GM15510 (cell line): ENCODE results near the gene GJB5.

Source experiments
- POLR2A ChIP-seq: IDR thresholded peaks from 3 replicates; pipeline ENCODE4 v1.6.1; 2011; ENCODE audit warnings: borderline replicate concordance; ENCODE audit not compliant: insufficient read length; ENCODE audit errors: extremely low read depth

The GJB5 gene

DNA sequence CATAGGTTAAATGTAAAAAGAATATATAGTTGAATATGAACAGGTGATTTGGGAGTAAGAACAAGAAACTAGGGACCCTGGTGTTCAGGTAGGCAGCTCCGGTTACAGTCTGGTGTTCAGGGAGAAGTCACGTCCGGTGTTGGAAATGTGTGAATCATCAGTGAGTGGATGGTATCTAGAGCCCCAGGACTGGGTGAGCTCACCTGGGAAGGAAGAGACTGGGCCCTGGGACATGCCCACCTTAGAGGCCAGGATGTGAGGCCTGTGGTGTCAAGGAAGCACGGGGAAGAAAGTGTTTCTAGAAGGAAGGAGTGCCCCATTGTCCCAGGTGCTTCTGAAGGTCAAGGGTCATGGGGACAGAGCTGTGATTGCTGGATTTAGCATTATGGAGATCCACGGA, 24.7 kb downstream of the GJB5 start:
- no peak for TF ChIP-seq POLR2A

DNA sequence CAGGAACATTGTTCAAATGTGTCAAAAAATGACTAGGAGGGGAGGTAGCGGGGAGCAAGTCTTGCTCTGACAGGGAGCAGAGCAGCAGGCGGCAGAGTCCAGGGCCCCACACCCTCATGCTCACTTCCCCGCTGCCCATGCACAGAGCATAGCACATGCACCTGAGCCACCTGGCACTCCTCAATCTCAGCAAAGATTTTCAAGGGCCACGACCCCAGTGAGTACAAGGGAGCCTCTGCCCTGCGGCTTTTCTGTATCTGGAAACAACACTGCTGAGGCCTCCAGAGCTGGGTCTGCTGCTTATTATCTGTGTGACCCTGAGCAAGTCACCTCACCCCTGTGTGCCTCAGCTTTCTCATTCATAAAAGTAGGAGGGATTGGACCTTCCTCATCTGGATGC, 25.1 kb downstream of the GJB5 start:
- TF ChIP-seq POLR2A: no peak

DNA sequence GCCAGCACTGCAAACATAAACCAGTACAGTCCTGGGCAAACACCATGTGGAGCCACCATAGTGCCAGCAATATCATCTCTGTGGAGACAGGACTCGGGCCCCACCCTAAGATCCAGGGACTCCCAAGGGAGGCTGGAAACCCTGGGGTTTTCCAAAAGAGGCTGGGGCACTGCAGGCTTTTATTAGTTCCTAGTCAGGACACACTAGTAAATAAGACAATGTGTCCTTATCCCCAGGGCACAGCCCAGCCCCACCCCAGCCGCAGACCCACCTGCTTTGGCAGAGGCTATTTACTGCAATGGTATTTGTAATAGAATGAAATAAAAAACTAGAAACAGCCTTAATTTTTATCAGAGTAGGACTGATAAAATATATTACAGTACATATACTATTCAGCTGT, 25.7 kb downstream of the GJB5 start:
- no peak for TF ChIP-seq POLR2A

DNA sequence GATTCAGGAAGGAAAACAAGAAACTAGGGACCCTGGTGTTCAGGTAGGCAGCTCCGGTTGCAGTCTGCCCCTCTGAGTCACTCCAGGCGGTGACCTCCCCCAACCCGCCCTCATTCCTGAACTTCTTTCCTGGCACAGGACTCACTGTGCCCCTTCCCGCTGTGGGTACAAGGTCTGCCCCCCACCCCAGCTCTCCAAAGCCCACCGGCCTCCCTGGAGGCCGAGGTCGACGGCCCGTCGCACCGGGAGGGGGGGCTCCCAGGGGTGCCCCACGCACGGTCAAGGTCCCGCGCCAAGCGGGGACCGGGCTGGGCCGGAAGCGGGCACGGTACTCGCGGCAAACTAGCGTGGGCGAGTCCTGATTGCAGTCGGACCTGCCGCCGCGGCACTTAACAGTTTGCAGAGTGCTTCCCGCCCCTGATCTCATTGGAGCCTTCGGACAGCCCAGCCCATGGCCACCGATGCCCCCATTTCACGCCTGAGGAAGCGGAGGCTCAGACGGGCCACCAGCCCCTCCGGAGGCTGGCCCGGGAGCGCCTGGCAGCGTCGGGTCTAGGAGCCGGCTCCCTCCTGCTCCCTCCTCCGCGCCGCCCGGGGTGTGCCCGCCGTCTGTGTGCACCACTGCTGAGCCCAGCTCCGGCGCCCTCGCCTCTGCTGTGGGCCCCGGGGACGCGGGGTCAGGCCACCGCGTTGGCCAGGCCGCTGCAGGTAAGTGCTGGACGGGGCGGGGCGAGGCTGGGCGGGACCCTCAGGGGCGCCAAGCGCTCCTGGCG, 26.4 kb downstream of the GJB5 start, which contains the start of gene GJB3:
GJB3 (plus strand) TSS at position 144 of the 773 bp plus-strand sequence. CDS start 3,549 bp downstream, outside the sequence.
- TF ChIP-seq POLR2A: no peak

DNA sequence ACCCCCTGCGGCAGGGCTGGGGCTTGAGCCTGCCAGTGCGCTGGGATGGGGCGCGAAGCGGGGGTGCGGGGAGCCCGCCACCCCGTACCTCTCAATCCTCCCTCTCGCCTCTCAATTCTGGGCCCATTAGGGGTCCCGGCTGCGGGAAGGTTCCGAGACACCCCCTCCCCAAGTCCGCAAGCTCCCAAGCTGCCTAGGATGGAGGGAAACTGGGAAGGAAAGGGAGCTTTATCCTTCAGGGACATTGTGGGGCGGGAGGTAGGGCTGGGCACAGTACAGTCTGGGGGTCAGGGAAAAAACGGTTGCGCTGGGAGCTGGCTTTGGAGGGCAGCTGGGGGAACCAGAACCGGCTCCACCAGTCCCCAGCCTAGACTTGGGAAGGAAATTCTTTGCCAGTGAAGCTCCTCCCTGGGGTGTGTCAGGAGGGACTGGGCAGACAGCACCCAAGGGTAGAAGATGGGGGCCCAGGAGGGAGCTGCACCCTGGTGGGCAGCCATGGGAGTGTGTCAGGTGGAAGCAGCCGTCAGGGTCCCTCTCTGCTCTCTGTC, 27.1 kb downstream of the GJB5 start:
- TF ChIP-seq POLR2A: no peak

DNA sequence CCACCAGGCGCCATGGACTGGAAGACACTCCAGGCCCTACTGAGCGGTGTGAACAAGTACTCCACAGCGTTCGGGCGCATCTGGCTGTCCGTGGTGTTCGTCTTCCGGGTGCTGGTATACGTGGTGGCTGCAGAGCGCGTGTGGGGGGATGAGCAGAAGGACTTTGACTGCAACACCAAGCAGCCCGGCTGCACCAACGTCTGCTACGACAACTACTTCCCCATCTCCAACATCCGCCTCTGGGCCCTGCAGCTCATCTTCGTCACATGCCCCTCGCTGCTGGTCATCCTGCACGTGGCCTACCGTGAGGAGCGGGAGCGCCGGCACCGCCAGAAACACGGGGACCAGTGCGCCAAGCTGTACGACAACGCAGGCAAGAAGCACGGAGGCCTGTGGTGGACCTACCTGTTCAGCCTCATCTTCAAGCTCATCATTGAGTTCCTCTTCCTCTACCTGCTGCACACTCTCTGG, 29.9 kb downstream of the GJB5 start:
- TF ChIP-seq POLR2A: no peak

DNA sequence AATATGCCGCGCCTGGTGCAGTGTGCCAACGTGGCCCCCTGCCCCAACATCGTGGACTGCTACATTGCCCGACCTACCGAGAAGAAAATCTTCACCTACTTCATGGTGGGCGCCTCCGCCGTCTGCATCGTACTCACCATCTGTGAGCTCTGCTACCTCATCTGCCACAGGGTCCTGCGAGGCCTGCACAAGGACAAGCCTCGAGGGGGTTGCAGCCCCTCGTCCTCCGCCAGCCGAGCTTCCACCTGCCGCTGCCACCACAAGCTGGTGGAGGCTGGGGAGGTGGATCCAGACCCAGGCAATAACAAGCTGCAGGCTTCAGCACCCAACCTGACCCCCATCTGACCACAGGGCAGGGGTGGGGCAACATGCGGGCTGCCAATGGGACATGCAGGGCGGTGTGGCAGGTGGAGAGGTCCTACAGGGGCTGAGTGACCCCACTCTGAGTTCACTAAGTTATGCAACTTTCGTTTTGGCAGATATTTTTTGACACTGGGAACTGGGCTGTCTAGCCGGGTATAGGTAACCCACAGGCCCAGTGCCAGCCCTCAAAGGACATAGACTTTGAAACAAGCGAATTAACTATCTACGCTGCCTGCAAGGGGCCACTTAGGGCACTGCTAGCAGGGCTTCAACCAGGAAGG, 30.5 kb downstream of the GJB5 start:
- TF ChIP-seq POLR2A: no peak

DNA sequence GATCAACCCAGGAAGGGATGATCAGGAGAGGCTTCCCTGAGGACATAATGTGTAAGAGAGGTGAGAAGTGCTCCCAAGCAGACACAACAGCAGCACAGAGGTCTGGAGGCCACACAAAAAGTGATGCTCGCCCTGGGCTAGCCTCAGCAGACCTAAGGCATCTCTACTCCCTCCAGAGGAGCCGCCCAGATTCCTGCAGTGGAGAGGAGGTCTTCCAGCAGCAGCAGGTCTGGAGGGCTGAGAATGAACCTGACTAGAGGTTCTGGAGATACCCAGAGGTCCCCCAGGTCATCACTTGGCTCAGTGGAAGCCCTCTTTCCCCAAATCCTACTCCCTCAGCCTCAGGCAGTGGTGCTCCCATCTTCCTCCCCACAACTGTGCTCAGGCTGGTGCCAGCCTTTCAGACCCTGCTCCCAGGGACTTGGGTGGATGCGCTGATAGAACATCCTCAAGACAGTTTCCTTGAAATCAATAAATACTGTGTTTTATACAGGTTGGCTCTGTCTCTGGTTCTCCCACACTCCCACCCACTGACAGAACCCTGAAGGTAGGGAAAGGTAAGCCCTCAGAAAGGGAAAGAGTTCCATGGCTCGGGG, 31.1 kb downstream of the GJB5 start:
- no peak for TF ChIP-seq POLR2A

DNA sequence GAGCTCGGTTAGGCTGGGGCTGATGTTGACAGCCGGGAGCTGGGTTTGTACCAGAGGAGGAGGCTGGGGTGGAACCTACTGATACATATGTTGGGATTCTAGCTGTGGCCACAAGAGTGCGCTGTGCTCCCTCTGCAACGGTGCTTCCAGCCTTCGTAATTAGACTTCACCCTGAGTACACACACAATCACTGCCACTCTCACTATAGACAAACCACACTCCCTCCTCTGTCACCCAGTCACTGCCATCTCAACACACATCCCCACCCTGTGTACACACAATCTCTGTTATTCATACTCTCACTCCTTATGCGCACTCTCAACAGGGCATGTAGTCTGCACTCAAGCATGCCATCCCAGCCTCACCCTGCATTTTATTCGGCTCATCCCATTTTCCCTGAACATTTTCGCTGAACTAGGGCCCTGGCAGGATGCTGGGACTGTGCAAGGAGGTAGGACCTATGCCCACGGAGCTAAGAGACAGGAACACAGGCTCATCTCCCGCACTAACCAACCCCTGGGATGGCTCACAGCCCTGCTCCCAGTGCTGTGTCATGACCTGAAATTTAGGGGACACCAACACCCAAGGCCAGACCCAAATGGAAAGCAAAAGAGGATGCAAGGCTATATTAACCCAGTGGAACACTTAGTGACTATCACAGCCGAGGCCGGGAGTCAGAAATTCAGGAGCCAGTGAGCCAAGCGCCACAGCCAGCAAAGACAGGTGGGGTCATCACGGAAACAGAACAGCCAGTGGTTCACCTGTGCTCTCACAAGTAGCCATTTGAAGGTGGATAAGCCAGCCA, 31.9 kb downstream of the GJB5 start:
- TF ChIP-seq POLR2A: no peak

DNA sequence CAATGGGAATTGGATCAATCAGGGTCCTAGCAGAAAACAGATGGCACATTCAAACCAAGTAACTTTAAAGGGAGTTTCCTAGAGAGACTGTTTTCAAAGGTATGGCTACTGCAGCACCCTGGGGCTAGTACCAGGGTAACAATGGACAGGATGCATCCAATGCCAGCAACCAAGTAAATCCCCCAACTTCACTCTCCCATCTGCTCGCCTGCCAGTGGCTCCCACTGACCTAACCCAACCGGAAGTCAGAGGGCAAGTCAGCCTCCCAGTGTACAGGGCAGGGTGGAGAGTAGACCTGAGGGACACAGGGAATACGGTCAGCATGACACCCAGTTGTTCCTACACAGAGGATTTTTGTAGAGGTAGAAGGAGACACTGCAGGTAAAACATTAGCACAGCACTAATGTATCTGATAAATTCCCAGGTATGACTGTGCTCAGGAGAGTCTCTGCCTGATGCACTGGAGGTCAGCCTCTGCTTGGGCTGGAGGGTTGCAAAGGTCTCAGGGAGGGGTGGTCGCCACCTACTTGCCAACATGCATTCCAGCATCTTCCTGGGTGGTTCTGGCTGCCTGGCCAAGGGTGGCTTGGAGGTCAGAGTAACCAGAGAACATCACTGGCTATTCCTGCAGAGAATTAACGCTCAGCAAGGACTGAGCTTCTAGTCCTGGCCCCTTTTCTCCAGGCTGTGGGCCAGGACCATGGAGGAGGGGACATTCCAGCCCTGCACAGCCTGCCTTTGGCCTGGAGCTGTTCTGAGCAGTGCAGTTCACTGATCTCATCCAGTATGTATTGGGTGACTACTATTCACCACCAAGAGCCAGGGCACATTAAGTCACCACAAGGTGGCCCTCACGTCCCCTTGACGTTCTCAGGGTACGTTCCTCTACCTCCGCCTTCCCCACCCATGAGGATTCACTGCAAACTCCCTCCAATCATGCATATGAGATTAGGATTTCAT, 32.9 kb downstream of the GJB5 start:
- TF ChIP-seq POLR2A: no peak

DNA sequence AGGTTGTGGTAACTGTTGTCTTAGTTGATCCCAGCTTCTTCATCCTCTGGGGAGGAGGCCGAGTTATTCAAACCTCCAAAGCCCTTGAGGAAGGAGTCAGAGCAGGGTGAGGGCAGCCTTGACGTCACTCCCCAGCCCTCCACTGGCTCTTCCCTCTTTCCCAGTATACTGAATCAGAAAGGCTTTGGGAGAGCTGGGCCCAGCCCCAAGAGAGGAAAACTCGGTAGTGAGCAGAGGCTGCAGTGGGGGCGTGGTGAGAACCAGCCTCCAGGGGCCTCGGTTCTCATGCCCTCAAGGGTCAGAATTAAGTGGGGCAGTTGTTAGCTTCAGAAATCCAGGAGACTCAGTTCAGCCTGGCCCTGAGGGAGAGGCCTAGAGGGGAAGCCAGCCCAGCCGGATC, 36.1 kb downstream of the GJB5 start:
- no peak for TF ChIP-seq POLR2A

DNA sequence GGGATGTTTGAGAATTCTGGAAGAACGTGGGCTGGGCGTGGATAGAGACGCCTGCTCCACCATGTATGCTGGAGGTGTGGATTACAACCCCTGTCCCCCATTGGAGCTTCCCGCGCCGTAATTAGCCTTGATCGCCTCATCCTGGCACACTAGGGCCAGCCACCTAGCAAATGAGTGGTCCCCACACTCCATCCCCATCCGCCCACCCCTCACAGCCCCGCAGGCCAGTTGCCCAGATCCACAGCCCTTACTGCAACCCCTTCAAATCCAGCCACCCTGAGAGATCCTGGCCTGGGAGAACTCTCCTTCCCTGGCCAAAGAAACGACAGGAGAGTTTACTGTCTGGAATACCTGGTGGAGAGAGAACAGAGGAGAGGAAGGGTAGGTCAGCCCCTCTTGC, 37.6 kb downstream of the GJB5 start:
- TF ChIP-seq POLR2A: no peak

DNA sequence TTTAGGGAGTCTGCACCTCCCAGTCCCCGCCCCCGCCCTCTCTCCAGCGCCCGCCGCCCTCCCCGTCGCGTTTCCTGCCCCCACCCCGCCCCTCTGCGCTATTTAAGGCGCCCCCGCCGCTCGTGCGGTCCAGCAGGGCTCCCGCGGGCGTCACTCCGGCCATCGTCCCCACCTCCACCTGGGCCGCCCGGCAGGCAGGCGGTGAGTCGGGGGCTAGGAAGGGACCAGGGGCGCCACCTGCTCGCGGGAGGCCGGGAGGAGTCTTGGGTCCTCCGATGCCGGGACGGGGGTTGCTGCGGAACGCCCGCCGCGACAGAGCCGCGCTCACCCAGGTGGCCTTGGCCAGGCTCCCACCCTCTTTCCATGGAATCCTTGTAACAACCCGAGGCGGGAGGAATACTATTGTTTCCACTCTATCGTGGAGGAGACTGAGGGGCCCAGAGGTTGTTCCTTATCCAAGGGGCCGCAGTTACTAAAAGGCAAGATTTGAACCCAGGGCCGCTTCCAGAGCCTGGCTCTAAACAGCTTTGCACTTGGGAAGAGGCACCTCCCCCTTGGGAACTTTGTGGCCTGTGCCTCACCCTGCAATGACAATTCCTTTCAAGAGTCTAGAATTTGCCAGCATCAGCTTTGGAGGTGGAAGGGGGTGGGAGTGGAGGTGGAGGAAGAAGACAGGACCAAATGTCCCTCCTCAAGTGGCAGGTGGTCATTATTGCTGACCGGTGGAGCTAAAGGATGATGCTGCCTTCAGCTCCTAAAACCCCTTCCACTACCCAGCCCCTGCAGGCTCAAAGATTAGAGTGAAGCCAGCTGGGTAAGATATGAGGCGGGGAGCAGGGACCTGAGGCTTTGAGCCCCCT, 38.3 kb downstream of the GJB5 start, which contains the start of gene GJA4:
GJA4 (plus strand) TSS at position 132 of the 860 bp plus-strand sequence. CDS start 1,215 bp downstream, outside the sequence.
- no peak for TF ChIP-seq POLR2A
